ENCODE measurements around the gene PYDC2.

Gene PYDC2

GRCh38 chr3:191431160-191431822, 29.7 kb upstream of the PYDC2 start:
- no peak overlapping the region for H3K4me2 ChIP-seq (ENCODE audit: low read length)
- H3K27me3 ChIP-seq (ENCODE audit: insufficient read depth, low read length): no peaks in the 10 kb centered on the region
- H3K27ac ChIP-seq (ENCODE audit: low read depth, low read length, poor library complexity, severe bottlenecking): no peak overlapping the region
- H3F3A ChIP-seq (ENCODE audit: insufficient read depth, low read length): no peaks in the 10 kb centered on the region
- H3K9ac ChIP-seq (ENCODE audit: low read length): no peak overlapping the region
- no peaks in the 10 kb centered on the region for H4K20me1 ChIP-seq (ENCODE audit: insufficient read depth, low read length)
- H3K4me1 ChIP-seq (ENCODE audit: insufficient read depth, low read length, severe bottlenecking): no peaks in the 10 kb centered on the region
- H3K4me3 ChIP-seq (ENCODE audit: low read depth, low read length, poor library complexity, severe bottlenecking): no peak overlapping the region
- no peaks in the 10 kb centered on the region for H3K9me2 ChIP-seq (ENCODE audit: low read depth, low read length)
- no peaks in the 10 kb centered on the region for H3K36me3 ChIP-seq (ENCODE audit: insufficient read depth, low read length)
- no peaks in the 10 kb centered on the region for H3K9me3 ChIP-seq (ENCODE audit: low read length)
- no peak overlapping the region for H2AFZ ChIP-seq (ENCODE audit: low read length)
- H3K79me2 ChIP-seq (ENCODE audit: insufficient read depth, low read length): no peaks in the 10 kb centered on the region
- no peak for TF ChIP-seq EZH2 (IDR thresholded peaks at IDR 0.05; ENCODE audit: borderline replicate concordance, low read length)
- TF ChIP-seq, protein P1, sequence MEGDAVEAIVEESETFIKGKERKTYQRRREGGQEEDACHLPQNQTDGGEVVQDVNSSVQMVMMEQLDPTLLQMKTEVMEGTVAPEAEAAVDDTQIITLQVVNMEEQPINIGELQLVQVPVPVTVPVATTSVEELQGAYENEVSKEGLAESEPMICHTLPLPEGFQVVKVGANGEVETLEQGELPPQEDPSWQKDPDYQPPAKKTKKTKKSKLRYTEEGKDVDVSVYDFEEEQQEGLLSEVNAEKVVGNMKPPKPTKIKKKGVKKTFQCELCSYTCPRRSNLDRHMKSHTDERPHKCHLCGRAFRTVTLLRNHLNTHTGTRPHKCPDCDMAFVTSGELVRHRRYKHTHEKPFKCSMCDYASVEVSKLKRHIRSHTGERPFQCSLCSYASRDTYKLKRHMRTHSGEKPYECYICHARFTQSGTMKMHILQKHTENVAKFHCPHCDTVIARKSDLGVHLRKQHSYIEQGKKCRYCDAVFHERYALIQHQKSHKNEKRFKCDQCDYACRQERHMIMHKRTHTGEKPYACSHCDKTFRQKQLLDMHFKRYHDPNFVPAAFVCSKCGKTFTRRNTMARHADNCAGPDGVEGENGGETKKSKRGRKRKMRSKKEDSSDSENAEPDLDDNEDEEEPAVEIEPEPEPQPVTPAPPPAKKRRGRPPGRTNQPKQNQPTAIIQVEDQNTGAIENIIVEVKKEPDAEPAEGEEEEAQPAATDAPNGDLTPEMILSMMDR (IDR thresholded peaks at IDR 0.05; ENCODE audit: low read length): no peak

DNA sequence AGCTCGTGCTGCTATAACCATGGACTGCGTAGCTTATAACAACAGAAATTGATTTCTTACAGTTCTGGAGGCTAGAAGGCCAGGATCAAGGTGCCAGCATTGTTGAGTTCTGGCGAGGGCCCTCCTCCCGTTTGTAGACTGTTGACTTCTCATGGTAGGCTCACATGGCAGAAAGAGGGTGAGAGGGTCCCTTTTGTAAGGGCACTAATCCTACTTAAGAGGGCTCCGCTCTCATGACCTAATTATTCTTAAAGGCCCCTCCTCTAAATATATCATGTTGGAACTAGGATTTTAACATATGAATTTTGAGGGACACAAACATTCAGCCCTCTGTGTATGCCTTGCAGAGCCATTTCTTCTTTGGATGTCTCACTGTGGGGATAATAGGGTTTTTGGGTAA, 28.8 kb upstream of the PYDC2 start:
- no peaks in the 10 kb centered on the region for H3F3A ChIP-seq (ENCODE audit: insufficient read depth, low read length)
- TF ChIP-seq, protein P1 (IDR thresholded peaks at IDR 0.05; ENCODE audit: low read length): no peak
- TF ChIP-seq EZH2 (IDR thresholded peaks at IDR 0.05; ENCODE audit: borderline replicate concordance, low read length): no peak
- no peaks in the 10 kb centered on the region for H3K27me3 ChIP-seq (ENCODE audit: insufficient read depth, low read length)
- H3K79me2 ChIP-seq (ENCODE audit: insufficient read depth, low read length): no peaks in the 10 kb centered on the region
- H2AFZ ChIP-seq (ENCODE audit: low read length): no peak overlapping the region
- no peaks in the 10 kb centered on the region for H3K9me3 ChIP-seq (ENCODE audit: low read length)
- H3K4me2 ChIP-seq (ENCODE audit: low read length): no peak overlapping the region
- no peak overlapping the region for H3K4me3 ChIP-seq (ENCODE audit: low read depth, low read length, poor library complexity, severe bottlenecking)
- no peak overlapping the region for H3K9ac ChIP-seq (ENCODE audit: low read length)
- no peaks in the 10 kb centered on the region for H4K20me1 ChIP-seq (ENCODE audit: insufficient read depth, low read length)
- H3K4me1 ChIP-seq (ENCODE audit: insufficient read depth, low read length, severe bottlenecking): no peaks in the 10 kb centered on the region
- H3K27ac ChIP-seq (ENCODE audit: low read depth, low read length, poor library complexity, severe bottlenecking): no peak overlapping the region
- H3K36me3 ChIP-seq (ENCODE audit: insufficient read depth, low read length): no peaks in the 10 kb centered on the region
- H3K9me2 ChIP-seq (ENCODE audit: low read depth, low read length): no peaks in the 10 kb centered on the region

GRCh38 chr3:191434024-191434423, 26.9 kb upstream of the PYDC2 start:
- no peak overlapping the region for H3K4me3 ChIP-seq (ENCODE audit: low read depth, low read length, poor library complexity, severe bottlenecking)
- H4K20me1 ChIP-seq (ENCODE audit: insufficient read depth, low read length): no peaks in the 10 kb centered on the region
- H3K27ac ChIP-seq (ENCODE audit: low read depth, low read length, poor library complexity, severe bottlenecking): no peak overlapping the region
- no peaks in the 10 kb centered on the region for H3K79me2 ChIP-seq (ENCODE audit: insufficient read depth, low read length)
- no peaks in the 10 kb centered on the region for H3F3A ChIP-seq (ENCODE audit: insufficient read depth, low read length)
- H3K4me1 ChIP-seq (ENCODE audit: insufficient read depth, low read length, severe bottlenecking): no peaks in the 10 kb centered on the region
- H2AFZ ChIP-seq (ENCODE audit: low read length): no peak overlapping the region
- no peaks in the 10 kb centered on the region for H3K27me3 ChIP-seq (ENCODE audit: insufficient read depth, low read length)
- no peaks in the 10 kb centered on the region for H3K36me3 ChIP-seq (ENCODE audit: insufficient read depth, low read length)
- no peaks in the 10 kb centered on the region for H3K9me3 ChIP-seq (ENCODE audit: low read length)
- H3K4me2 ChIP-seq (ENCODE audit: low read length): no peak overlapping the region
- no peak overlapping the region for H3K9ac ChIP-seq (ENCODE audit: low read length)
- TF ChIP-seq, protein P1 (IDR thresholded peaks at IDR 0.05; ENCODE audit: low read length): no peak
- TF ChIP-seq EZH2 (IDR thresholded peaks at IDR 0.05; ENCODE audit: borderline replicate concordance, low read length): no peak
- H3K9me2 ChIP-seq (ENCODE audit: low read depth, low read length): no peaks in the 10 kb centered on the region

All from OCI-LY1 (cell line).